Measurements from ENCODE around the gene CFAP46.
"Not testable (repeated sequence)": the region's sequence is repeated elsewhere in the genome, so short reads cannot be mapped to it uniquely, and the experiment has no call there.

Gene CFAP46

DNA sequence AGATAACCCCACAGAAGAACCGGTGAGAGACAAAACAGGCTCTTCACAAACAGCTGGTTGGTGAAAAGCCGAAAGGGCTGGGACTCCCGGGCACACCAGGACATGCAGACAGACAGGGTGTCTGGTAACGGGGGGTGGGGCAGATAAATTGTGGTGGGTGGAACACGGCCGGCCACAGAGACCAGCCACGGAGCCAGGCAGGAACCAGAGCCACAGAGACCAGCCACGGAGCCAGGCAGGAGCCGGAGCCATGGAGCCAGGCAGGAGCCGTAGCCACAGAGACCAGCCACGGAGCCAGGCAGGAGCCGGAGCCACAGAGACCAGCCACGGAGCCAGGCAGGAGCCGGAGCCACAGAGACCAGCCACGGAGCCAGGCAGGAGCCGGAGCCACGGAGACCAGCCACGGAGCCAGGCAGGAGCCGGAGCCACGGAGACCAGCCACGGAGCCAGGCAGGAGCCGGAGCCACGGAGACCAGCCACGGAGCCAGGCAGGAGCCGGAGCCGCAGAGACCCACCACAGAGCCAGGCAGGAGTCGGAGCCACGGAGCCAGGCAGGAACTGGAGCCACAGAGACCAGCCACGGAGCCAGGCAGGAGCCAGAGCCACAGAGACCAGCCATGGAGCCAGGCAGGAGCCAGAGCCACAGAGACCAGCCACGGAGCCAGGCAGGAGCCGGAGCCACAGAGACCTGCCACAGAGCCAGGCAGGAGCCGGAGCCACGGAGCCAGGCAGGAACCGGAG, 116.4 kb downstream of the CFAP46 start:
- DNase-seq (ENCODE audit: low spot score): not testable (repeated sequence)

DNA sequence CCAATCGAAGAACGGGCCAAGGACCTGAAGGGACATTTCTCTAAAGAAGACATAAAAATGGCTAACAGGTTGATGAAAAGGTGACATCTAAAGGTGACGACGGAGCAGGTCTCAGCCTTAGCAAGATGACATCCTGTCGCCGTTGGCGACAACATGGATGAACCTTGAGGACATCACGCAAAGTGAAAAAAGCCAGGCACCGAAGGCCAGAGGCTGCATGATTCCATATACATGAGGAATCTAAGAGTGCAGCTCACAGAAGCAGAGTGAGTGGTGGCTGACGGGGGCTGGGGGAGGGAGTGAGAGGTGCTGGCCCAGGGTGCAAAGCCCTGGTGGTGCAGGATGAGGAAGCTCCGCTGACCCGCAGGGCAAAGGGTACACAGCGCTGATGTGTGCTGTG, 122.3 kb downstream of the CFAP46 start:
- no peak for DNase-seq (ENCODE audit: low spot score)

DNA sequence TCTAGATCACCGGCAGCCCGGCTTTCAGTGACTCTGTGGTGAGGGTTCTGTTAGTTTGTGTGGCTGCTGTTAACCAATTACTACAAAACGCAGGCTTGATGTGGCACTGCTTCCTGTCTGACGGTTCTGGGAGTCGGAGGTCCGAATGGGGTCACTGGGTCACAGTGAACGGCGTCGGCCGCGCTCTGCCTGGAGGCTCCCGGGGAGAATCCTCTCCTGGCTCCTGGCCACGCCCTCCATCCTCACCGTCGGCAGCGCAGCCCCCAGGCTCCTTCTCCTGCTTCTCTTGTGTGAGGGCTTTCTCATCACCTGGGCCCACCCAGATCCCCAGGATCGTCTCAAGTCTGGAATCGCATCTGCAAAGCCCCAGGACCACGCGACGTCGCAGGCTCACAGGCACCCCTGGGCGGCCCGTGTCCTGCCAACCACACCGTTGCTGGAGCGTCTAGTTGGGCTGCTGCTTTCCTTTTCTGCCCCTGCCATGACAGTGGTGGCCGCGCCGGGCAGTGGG, 124.6 kb downstream of the CFAP46 start:
- no peak for DNase-seq (ENCODE audit: low spot score)

DNA sequence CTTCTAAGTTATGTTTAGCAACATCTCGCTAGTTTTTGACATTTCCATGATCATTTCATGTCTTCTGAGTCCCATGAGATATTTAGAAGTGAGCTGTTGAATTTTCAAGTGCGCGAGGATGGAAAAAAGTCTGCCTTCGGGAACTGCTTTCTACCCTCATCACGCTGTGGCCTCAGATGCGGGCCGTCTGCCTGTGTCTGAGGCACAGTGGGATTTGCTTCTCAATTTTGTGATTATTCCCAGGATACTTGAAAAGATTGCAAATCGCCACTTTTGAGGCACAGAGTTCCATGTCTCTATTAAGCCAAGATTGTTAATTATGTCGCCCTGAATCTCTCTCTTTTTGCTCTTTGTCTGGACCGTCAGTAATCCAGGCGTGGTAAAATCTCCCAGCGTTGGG, 125.7 kb downstream of the CFAP46 start:
- DNase-seq (ENCODE audit: low spot score): no peak

DNA sequence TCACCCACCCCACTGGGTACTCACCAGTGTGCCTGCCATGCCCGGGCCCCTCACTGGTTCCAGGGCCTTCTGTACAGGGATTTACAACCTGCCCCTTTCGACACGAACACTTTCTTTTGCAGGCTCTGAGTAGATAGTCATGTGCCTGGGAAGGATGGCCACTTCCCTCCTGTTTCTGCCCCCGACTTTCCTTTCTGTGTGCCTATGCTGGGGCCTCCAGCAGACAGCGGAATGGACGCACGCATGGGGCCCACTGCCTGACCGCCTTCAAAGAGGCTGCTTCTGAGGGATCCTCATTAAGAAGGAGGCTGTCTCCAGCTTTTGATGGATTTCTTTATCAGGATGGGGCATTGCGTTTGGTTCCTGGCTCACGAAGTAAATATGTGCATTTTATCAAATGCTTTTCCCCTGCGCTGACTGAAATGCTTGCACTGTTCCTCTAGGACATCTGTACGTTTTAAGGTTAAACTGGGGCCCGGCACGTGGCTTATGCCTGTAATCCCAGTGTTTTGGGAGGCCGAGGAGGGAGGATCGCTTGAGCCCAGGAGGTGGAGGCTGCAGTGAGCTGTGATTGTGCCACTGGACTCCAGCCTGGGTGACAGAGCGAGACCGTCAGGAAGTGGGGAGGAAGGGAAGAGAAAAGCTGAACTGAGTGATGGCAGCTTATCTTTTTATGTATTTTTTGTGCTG, 127.1 kb downstream of the CFAP46 start:
- no peak for DNase-seq (ENCODE audit: low spot score)

DNA sequence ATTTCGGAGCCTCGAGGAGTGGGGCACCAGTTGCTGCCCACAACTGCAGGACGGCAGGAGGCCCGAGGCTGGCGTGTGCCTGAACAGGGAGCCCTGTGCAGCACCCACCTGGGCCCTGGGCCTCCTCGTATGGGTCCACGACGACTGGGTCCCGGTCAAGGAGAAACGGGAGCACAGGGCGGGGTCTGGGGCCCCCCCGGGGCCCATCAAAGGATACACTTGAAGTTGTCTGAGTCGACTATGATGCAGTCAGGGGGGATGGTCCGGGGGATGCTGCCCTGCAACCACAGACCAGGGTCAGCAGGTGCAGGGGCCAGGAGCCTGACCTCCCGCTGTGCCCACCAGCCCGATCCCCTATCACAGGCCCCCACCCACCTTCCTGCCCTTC, 127.9 kb downstream of the CFAP46 start:
- no peak for DNase-seq (ENCODE audit: low spot score)

DNA sequence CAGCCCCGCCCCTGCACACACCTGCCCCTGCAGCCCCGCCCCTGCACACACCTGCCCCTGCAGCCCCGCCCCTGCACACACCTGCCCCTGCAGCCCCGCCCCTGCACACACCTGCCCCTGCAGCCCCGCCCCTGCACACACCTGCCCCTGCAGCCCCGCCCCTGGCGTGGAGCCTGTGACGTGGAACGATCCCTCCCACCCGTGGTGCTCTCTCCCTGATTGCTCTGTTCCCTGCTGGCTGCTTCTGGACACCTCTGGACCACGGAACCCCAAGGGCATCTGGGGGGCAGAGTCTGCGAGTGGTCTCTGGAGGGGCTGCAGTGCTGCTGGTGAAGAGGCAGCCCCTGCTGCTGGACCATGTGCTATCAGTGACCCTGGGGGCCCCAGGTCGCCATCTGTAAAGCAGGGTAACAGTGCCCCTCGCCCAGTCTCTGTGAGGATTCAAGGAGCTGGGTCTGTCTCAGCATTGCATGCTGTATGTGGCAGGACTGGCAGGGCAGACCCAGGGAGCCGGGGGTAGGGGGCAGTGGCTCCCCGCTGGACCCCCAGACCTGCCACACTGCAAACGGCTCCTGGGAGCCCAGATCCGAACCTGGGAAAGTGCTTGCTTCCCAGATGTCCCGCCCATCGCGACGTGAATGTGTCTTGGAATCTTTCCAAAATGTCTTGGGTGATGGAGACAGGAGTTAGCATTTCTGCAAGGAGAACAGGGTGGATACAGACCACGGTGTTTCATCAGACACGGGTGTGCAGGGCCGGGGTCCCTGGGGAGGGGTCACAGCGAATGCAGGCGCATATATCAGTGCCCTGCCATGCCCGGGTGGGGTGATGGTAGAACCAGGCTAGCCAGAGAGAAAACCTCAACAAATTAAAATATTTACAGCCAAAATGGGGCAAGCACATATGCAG, 128.6 kb downstream of the CFAP46 start:
- DNase-seq (ENCODE audit: low spot score): no peak

DNA sequence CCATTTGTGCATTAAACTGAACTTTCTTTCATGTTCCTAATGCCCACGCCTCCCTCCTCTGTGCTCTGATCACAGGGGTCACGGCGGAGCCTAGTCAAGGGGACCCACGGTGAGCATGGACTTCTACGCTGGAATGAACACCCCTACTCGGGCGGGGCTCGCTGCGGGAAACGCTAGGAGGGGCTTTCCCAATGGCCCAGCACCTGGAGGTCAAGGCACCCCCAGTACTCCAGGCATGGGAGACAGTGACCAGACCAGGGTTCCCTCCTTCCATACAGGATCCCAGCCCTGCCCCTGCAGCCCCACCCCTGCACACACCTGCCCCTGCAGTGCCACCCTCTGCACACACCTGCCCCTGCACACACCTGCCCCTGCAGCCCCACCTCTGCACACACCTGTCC, 129.4 kb downstream of the CFAP46 start:
- DNase-seq (ENCODE audit: low spot score): no peak

DNA sequence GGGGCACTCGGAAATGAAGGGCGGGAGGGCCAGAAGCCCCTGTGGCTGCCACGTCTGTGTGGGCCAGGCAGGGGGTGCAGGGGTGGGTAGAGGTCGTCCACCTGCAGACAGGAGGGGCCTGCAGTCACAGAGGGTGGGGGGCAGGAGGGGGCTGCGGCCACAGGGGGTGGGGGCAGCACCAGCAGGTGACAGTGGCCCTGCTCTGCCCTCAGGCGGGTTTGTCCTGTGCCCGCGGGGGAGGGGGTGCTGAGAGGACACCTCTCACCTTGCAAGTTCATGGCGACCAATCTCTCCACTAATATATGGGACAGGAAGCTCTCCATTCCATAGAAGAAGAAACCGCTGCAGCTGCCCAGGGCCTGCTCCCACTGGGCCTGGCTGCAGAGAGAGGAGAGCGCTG, 129.8 kb downstream of the CFAP46 start:
- DNase-seq (ENCODE audit: low spot score): no peak

DNA sequence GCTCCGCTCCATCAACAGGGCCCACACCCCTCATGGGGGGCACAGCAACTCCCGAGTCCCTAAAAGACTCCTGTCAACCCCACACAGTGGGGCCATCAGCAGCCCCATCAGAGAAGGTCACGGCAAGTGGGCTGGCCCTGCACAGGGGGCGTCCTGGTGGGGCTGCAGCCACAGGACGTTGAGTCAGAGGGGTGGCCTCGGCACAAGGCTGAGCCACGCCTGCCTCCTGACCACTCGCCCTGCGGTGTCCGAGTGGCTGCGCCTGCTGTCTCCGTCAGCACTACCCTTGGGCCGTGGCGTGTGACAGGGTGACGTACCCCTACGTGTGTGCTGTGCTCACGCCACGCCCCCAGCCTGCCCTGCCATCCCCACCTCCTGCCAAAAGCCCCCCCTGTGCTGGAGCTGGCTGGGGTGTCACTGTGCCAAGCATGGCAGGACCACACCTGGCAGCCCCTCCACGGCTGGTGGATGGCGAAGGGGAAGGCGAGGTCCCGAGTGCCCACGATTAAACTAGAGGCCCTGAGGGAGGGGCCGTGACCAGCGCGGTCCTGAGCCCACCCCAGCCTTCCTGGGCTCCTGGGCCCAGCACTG, 130.4 kb downstream of the CFAP46 start:
- DNase-seq (ENCODE audit: low spot score): no peak

DNA sequence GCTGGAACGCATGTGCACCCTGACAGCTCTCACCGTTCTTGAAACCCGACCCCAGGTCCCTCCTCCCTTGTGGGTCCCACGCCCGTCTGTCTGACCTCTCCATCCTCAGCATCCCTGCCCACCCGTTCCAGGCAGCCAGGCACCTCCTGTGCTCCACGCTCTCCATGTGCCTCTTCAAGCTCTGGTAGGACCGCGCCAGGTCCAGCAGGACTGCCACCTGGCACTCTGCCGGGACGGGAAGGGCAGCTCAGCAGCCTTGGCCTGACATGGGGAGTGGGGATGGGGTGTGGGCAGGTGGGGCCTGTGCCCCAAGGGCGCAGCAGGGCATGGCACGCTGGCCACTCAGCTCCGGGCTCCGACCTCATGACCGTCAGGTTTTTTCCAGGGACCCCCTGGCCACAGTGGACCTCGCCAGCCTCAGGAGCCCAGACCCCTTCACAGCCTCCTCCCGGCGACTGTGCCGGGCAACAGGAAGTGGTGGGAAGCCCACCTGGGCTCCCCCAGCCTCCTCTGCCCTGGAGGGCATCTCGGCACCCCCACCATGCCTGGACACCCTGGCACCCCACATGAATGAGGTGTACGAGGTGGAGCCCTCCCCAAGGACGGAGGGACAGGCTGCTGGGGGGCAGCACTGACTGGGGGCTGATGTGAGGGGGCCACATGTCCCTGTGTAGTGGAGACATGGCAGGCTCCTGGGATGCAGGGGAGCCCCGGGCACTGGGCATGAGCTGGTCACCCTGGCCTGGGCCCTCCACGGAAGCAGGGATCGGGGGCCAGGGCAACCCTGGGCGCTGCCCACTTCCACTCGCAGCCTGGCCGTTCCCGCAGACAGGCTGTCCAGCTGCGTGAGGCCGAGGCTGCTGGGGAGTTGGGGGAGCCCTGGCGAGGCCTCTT, 131.3 kb downstream of the CFAP46 start:
- no peak for DNase-seq (ENCODE audit: low spot score)

DNA sequence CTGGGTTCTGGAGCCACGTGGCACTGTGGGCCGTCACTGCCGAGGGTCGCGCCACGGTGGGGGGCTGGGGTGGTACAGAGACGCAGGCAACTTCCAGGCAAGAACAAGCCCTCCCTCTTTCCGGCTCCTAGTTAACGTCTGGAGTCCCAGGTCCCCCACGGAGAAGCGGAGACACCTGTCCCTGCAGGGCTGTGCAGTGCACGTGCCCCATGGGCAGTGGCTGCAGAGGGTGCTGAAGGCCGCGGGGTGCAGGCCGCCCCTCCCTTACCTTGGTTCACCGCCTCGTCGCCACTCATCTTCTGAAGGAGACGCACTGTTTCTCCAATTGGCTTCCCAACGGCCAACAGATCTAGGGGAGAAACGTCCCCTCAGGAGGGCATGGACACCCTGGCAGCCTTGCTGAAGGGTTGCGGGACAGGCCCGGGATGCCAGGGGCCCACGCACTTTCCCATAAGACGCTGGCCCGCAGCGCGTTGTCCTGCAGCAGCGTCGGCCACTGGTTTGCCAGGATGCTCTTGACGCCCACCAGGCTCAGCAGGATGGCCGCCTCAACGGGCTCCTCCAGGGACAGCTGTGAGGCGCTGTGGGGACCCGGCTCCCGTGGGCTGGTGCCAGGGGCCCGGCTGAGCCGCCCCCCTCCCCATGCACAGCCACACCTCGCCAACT, 132.1 kb downstream of the CFAP46 start:
- DNase-seq (ENCODE audit: low spot score): no peak

DNA sequence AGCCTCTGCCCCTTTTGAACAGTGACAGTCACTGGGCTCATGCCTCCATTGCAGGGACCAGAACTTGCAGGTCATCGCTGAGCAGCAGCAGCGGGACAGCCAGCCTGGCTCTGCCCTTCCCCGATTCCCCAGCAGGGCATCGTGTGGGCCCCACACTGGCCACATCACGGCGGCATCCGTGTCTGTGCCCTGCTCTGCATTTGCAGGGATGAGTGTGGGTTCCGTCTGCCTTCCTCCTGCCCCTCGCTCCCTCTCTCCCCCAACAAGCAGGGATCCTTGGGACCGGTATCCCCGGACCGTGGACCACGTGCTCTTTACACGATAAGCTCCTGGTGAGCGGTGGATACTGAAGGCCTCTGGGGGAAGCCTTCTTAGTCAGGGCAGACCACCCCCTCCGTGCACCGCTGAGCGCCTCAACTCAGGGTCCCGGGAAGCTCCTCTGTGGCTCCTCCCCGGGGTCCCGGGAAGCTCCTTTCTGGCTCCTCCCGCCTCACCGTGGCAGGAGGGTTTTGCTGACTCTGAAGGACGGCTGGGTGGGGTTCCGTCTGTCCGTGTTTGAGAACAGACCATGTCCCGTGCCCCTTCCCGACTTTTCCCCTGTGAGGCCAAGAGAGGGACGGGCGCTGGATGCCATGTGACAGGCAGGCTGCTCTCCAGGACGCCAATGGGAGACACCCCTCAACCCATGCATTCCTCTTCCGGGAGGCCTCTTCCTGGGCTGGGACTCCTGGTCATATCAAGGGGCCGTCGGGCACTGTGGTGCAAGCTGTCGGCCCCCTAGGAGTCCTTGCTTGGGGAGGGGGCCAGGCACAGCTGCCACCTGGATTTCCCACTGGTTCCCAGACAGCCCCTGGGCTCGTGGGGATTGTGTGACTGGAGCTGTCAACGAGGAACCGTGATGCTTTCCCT, 132.9 kb downstream of the CFAP46 start:
- DNase-seq (ENCODE audit: low spot score): no peak

DNA sequence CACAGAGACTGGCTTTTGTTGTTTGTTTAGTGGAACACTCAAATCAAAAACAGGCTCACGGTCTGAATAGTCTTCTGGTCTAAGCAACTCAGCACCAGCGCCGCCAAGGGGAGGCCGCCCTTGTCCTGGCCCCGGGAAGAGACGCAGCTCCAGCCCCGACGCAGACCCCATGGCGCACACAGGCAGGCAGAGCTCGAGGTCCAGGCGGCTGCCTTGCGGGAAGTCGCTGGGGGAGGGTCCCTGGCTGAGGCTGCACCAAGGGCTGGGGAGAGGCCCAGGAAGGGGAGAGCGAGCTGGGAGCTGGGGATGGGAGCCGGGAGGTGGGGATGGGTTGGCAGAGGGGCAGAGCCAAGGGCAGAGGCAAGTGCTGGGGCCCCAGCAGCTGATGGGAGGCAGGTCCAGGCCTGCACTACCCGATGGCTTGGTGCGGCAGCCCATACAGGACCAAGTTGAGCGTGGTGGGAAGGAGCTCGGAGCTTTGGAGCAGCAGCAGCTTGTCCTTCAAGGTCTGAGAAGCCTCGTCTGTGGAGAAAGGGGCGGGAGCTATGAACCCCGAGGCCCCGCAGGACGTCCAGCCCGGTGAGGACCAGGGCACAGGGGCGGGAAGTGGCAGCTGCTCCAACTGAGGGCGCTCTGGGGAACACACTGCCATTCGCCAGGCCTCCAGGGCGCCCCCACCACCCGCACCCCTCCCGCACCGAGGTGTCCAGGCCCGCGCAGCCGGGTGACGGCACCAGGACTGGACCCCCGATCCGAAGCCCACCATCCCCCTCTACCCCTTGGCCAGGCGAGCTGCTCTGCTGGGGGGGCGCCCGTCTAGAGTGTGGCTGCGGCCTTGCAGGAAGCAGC, 133.8 kb downstream of the CFAP46 start:
- DNase-seq (ENCODE audit: low spot score): no peak

DNA sequence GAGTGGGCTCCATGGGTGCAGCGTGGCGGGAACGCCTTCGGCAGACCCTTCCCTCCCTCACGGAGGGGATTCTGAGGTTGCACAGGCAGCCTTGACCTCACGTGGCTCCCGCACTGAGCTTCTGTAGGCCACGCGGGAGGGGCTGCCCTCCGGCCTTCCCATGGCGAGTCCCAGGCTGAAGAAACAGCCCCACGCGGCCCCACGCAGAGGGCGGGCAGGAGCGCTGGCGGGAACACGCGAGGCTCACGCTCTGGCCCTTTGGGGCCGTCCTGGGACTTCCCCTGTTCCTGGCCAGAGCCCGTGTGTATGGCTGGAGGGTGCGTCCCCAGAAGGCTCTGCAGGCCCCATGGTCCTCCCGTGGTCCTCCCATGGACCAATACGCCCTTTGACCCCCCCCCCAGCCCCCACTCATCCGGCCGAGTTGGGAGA, 134.7 kb downstream of the CFAP46 start:
- no peak for DNase-seq (ENCODE audit: low spot score)

DNA sequence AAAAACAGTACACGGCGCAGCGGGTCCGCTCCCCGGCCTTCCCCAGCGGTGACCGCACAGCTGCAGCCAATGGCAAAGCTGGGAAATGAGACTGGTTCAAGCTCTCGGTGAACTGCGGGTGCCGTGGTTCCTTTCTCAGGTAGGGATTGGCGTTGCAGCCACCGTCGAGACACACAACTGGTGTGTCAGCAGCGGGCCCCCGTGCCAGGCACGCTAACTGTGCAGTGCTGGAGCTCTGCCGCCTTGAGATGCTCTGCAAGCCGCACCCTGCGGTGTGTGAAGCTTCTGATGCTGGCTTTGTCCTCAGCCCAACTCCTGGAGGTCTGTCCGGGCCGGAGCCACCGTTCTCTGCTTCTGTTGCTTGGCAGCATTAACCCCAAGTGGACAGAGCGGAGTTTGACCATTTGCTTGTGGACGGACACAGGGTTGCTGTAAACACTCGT, 135.8 kb downstream of the CFAP46 start:
- DNase-seq (ENCODE audit: low spot score): no peak

DNA sequence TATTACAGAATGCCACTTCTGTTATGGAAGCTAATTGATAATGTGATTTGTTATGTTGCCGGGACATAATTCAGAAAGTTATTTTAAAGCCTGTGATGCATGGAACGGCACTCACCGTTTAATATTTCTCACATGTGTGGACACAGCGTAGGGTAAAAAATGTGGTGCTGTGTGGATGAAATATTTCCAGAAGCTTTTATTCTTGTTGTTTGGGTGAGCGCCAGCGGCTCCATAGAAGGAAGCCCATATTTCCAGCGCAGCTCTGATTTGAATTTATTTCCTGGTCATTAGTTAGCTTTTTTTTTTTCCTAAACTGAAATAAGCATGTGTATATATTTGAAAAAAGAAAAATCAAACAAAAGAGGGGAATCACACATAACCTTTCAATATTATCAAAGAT, 136.3 kb downstream of the CFAP46 start:
- no peak for DNase-seq (ENCODE audit: low spot score)

DNA sequence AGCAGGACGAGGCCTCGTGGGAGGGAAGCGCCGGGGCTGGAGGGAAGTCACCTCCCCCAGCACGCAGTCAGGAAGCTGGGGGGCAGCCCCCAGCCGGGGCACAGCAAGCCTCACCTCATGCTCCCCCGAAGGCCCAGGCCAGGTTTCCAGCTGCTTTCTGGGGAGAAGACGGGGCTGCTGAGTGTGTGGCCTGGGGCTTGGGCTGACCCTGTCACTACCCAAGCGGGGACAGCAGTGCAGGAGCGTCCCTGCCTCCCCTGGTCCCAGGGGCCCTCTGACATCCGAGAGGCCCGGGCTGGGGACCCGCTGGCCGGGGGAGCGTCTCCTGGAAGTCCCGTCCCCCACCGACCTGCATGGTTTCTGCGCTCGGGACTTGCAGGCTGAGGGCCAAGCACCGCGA, 136.8 kb downstream of the CFAP46 start:
- DNase-seq (ENCODE audit: low spot score): no peak
